ENCODE data around the gene COL24A1. TPM values are rescaled to one million over a fixed set of nuclear protein-coding genes. Genes with fewer than 3 reads are reported as not detected.

The COL24A1 gene
- total RNA-seq, 1 experiment from 2014 or later: not detected

DNA sequence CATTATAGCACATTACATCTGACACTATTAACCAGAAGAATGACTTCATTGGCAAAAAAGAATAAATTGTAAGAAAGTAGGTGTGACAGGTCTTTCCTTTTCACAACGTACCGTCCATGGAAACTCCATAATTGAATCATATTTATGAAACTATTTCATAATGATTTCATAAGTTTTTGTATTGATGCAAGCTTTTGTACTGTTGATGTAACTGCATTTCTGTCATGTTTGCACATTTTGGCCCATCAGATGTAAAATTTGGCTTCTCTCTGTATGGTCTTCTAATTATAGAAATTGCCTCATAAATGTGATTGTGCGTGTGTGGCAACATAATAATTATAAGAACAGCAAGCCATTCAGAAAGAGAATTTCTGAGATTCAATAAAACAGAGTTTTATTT, 267.7 kb downstream of the COL24A1 start:
- ATAC-seq (no peak), DNase-seq (ENCODE audit: low read depth, low spot score) (no peak)
- no TSS peak for BruUV-seq (replicated peaks)
- H3K79me2 ChIP-seq (ENCODE audit: insufficient read depth, low read length): no peaks in the 10 kb centered on the region
- H3K4me1 ChIP-seq (ENCODE audit: control insufficient read depth in 1 of 2, insufficient read depth in 2 of 2, low read length in 2 of 2): no peaks in the 10 kb centered on the region
- no peak overlapping the region for H3K27ac ChIP-seq (ENCODE audit: low read depth, low read length)
- H3K9ac ChIP-seq (ENCODE audit: low read length): no peak overlapping the region
- H3K9me2 ChIP-seq (ENCODE audit: insufficient read depth): no peaks in the 10 kb centered on the region
- TF ChIP-seq ZNF274 (IDR thresholded peaks at IDR 0.05; ENCODE audit: low read depth, low read length): no peak
- no peak for TF ChIP-seq SIN3A (IDR thresholded peaks at IDR 0.05; ENCODE audit: low read depth)
- no peak for TF ChIP-seq YY1 (IDR thresholded peaks at IDR 0.05; ENCODE audit: extremely low read depth, insufficient replicate concordance, low read depth, low read length)
- TF ChIP-seq POLR2A (IDR thresholded peaks at IDR 0.05; ENCODE audit: borderline replicate concordance, extremely low read depth, insufficient read depth, insufficient read length): no peak
- no peak for TF ChIP-seq POLR2AphosphoS5 (IDR thresholded peaks at IDR 0.05; ENCODE audit: low read depth, low read length)
- no peak for TF ChIP-seq ELF1 (IDR thresholded peaks at IDR 0.05; ENCODE audit: borderline replicate concordance, low read depth)
- TF ChIP-seq, protein P1, sequence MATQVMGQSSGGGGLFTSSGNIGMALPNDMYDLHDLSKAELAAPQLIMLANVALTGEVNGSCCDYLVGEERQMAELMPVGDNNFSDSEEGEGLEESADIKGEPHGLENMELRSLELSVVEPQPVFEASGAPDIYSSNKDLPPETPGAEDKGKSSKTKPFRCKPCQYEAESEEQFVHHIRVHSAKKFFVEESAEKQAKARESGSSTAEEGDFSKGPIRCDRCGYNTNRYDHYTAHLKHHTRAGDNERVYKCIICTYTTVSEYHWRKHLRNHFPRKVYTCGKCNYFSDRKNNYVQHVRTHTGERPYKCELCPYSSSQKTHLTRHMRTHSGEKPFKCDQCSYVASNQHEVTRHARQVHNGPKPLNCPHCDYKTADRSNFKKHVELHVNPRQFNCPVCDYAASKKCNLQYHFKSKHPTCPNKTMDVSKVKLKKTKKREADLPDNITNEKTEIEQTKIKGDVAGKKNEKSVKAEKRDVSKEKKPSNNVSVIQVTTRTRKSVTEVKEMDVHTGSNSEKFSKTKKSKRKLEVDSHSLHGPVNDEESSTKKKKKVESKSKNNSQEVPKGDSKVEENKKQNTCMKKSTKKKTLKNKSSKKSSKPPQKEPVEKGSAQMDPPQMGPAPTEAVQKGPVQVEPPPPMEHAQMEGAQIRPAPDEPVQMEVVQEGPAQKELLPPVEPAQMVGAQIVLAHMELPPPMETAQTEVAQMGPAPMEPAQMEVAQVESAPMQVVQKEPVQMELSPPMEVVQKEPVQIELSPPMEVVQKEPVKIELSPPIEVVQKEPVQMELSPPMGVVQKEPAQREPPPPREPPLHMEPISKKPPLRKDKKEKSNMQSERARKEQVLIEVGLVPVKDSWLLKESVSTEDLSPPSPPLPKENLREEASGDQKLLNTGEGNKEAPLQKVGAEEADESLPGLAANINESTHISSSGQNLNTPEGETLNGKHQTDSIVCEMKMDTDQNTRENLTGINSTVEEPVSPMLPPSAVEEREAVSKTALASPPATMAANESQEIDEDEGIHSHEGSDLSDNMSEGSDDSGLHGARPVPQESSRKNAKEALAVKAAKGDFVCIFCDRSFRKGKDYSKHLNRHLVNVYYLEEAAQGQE (IDR thresholded peaks at IDR 0.05; ENCODE audit: low read depth): no peak
- TF ChIP-seq JUND (IDR thresholded peaks at IDR 0.05): no peak
- TF ChIP-seq, protein P2, sequence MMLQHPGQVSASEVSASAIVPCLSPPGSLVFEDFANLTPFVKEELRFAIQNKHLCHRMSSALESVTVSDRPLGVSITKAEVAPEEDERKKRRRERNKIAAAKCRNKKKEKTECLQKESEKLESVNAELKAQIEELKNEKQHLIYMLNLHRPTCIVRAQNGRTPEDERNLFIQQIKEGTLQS (IDR thresholded peaks at IDR 0.05): no peak
- TF ChIP-seq, protein P3, sequence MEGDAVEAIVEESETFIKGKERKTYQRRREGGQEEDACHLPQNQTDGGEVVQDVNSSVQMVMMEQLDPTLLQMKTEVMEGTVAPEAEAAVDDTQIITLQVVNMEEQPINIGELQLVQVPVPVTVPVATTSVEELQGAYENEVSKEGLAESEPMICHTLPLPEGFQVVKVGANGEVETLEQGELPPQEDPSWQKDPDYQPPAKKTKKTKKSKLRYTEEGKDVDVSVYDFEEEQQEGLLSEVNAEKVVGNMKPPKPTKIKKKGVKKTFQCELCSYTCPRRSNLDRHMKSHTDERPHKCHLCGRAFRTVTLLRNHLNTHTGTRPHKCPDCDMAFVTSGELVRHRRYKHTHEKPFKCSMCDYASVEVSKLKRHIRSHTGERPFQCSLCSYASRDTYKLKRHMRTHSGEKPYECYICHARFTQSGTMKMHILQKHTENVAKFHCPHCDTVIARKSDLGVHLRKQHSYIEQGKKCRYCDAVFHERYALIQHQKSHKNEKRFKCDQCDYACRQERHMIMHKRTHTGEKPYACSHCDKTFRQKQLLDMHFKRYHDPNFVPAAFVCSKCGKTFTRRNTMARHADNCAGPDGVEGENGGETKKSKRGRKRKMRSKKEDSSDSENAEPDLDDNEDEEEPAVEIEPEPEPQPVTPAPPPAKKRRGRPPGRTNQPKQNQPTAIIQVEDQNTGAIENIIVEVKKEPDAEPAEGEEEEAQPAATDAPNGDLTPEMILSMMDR (IDR thresholded peaks at IDR 0.05 in 2 of 3, conservative IDR thresholded peaks at IDR 0.05 in 1 of 3; ENCODE audit: borderline replicate concordance in 1 of 3, insufficient read depth in 1 of 3, low read depth in 2 of 3, low read length in 2 of 3): no peak
- TF ChIP-seq EGR1 (IDR thresholded peaks at IDR 0.05; ENCODE audit: low read depth): no peak
- TF ChIP-seq, protein P4, sequence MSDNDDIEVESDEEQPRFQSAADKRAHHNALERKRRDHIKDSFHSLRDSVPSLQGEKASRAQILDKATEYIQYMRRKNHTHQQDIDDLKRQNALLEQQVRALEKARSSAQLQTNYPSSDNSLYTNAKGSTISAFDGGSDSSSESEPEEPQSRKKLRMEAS (IDR thresholded peaks at IDR 0.05): no peak
- TF ChIP-seq SRF (IDR thresholded peaks at IDR 0.05; ENCODE audit: low read depth): no peak
- TF ChIP-seq CBX3 (IDR thresholded peaks at IDR 0.05; ENCODE audit: low read depth): no peak
- no peaks in the 10 kb centered on the region for H3K36me3 ChIP-seq (ENCODE audit: control insufficient read depth in 1 of 2, insufficient read depth in 2 of 2, low read length in 2 of 2)
- no peaks in the 10 kb centered on the region for H3K27me3 ChIP-seq (ENCODE audit: insufficient read depth, low read length)
- ChIA-PET CTCF (no interaction called here), RAD21 (ENCODE audit: low non-redundant PET in 1 of 2, low total read pairs in 2 of 2, uncharacterized antibody in 2 of 2, unreplicated experiment in 2 of 2) (no interaction called here), POLR2A (no interaction called here)
- H4K20me1 ChIP-seq (ENCODE audit: insufficient read depth): no peaks in the 10 kb centered on the region
- no peak overlapping the region for H3K4me2 ChIP-seq (ENCODE audit: low read length)
- H2AFZ ChIP-seq (ENCODE audit: low read depth, low read length, poor library complexity, severe bottlenecking): no peak overlapping the region
- H3K4me3 ChIP-seq (replicated peaks in 1 of 2; ENCODE audit: low read depth in 1 of 2, low read length in 2 of 2): no peak overlapping the region
- no peaks in the 10 kb centered on the region for H3K9me3 ChIP-seq (ENCODE audit: control insufficient read depth in 1 of 2, insufficient read depth in 1 of 2, low read depth in 1 of 2, low read length in 2 of 2)
- intact Hi-C loops (cut with micrococcal nuclease): loop anchor here (10.0 kb wide), 1 partner anchor 584 kb away; no protein-coding TSS in a partner anchor

Data from HCT116 (cell line).